Measurements from ENCODE around the gene ST6GALNAC3. TPM values are rescaled to one million over a fixed set of nuclear protein-coding genes. Genes with fewer than 3 reads are reported as not detected.

The ST6GALNAC3 gene
- polyA plus RNA-seq, 3 donors = 90.2 to 103 (median 95.1) TPM

DNA sequence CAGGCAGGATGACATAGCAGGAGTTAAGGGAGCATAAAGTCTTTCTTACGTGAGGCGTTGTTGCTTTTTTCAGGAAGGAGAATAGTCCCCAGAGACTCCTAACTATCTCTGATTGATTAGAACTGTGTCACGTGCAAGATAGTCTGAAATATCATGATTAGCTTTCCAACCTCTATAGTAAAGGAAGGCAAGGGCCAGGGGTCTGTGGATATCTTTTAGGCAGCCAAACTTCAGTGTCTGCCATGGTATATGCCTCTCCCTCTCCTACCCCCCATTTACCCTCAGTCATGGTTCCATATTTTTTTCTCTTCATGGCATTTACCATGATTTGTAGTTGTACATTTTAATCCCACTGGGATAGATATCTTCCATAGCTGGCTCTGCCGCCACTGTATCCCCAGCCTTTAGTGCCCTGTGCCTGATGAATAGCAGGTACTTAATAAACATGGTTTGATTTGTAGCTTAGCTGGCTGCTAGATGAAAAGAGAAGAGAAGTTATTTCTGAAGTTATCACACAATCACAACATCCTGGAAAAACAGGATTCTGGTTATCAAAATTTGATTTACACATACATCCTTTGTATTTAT is 474.1 kb downstream of the ST6GALNAC3 start:
- DNase-seq (ENCODE audit: low read depth in 3 of 3, low spot score in 2 of 3) = no peak

DNA sequence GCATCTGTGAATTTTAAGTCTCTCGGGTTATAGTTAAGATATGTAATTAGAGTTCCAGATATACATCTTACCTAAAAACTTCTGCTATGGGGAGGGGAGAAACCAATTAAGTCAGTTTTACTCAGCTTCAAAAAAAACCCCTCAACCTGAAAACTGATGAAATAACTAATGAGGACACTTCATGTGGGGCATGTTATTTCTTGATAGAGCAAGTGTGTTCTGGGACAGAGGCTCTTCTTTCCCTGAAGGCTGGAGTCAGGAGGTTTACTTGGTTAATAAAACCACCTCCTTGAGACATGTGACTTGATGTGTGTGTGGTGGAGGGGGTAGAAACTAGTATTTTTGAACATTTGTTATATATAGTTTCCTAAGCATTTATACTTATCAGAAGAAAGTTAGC is 479.7 kb downstream of the ST6GALNAC3 start:
- no peak for DNase-seq (ENCODE audit: low read depth in 3 of 3, low spot score in 2 of 3)

DNA sequence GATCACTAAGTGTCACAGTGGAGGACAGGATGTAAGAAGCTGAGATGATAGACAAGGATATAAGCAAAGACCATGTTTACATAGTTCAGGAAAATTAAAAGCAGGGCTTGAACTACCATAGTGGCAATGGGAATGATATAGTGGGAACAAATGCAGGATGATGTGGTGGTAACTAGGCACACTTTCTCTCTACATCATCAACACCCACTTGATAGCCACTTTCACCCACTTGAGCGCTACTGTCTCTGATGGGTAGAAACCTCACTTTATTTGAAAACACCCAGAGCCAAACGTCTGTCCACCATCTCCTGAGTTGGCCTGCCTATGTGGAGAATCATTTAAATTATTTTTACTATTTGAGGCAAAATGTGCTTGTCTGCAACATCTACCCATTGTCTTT is 487.7 kb downstream of the ST6GALNAC3 start:
- no peak for DNase-seq (ENCODE audit: low read depth in 3 of 3, low spot score in 2 of 3)

DNA sequence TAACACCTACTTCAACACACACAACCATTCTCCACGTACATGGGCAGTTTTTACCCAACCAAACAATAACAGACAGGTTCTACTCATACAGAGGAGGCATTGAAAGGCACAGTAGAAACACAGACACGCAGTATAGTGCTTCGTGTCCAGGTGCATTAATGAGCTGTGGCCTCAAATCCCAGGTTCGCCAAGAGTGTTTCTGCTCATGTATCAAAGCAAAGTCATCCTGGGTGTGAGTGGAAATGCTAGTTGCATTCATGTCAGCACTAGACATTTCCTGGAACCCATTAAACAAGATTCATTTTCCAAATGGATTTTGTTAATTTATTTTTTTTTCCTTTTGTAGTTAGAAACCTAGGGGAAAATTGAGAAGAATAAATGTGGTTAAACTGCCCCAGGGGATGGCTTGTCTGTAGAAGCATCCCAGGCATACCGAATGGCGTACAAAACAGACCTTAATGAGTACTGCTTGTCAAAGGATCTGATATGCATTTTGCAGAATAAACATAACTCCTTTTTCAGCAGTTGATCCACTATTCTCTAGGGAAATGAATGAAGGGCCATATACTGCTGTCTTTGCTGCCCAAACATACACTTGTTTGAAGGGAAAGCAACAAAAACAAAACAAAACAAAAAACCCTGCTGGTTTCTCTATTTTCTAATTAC is 494.2 kb downstream of the ST6GALNAC3 start:
- no peak for DNase-seq (ENCODE audit: low read depth in 3 of 3, low spot score in 2 of 3)

DNA sequence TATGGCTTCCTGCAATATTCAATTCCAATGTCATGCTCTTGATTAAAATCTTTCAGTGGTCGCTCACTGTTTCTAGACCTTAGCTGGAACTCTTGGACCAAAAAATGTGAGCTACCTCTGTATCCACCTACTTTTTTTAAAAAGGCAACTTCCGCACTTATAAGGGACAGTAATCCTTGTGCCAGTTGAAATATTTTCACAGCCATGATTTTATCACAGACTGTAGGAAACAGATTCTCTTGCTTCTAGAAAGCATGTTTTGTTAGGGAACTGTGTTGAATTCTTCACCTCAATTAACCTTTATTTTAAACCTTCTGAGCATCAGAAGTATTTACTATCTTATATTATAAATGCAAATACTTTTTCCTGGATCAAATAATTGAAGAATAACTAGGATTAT is 496.7 kb downstream of the ST6GALNAC3 start:
- DNase-seq (ENCODE audit: low read depth in 3 of 3, low spot score in 2 of 3) = no peak

DNA sequence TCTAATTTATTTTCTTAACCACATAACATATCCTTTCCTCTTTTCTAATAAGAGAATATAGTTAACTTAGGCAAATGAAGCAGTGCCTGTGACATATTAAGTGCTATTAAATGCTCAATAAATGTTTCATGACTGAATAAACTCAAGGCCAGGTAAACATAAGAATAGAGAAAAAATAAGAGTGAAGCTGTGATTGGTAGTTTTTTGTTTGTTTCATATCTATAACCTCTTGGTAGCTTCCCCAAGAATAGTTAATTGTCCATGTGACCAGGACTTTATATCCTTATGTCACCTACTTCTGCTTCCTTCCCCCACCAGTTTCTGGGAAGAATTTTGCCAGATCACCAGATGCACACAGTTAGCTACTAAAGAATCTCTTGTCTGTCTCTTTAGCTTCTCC is 497.7 kb downstream of the ST6GALNAC3 start:
- DNase-seq (ENCODE audit: low read depth in 3 of 3, low spot score in 2 of 3) = no peak

DNA sequence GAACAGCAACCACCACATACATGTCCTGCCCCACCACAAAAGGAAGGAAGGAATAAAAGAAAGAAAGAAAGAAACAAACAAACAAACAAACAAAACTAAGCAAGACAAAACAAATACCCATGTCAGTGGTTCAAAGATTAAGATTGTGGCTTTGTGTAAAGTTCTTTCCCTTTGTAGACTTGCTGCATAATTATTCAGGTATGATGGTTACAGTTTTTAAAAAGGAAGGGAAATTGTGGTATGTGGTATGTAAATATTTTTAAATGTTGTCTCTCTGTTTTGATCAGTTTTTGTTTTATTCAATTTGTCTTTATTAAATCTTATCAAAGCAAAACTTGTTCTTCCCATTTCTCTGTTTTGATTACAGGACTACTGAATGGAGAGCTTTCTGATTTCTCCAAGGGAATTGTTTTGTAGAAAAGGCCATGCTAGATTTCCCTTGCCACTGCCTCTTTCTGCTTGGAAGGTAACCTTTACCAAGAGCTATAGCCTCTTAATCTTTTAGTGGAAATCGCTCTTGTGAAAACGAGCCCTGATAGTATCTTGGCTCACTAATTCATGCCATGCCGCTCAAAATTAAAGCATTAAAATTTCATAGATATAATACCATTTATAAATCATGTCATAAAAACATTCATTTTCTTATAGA is 502.5 kb downstream of the ST6GALNAC3 start:
- DNase-seq (ENCODE audit: low read depth in 3 of 3, low spot score in 2 of 3) = no peak

DNA sequence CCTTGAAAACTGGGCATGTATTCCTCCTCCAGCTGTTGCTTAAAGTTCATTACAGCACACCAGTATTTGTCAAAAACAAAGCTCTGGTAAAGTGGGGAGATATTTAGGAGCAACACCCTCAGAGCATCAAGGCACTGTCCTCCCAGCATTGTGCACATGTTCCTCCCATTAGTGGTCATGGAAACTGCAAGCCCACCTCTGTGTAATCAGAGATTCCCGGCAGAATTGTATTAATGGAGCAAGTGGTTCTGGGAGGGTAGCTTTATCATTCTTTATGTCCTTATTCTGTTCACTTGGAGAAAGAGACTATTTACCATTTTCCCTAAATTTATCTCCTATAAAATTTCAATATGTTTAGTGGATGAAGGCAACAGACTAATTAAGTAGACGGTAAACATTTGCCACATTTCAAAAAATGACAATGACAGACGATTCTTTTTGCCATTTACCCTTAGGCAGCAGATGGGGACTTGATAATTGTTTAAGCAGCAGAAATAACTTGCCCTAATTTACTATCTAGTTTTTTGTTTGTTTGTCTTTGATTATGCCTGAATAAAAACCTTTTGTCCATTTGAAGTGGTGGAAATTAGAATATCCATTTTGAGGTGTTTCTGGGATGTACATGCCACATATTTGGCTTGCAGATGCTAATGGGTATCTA is 503.1 kb downstream of the ST6GALNAC3 start:
- no peak for DNase-seq (ENCODE audit: low read depth in 3 of 3, low spot score in 2 of 3)

DNA sequence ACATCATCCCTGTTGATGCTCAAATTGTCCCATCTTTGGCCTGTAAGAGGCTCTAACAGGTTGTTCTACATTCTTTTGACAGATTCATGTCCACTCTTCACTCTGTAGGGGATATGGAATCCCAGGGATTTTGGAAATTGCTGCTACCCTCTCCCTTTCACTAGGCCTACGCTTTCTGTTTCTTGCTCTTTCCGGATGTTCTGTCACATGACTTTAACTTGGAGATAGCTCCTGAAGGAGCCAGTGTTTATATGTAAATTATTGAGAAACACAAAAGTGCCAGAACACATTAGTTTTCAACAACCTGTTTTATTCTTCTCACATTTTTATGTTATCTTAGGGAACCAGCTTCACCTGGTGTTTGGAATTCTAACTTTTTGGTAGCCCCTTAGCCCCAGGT is 505.7 kb downstream of the ST6GALNAC3 start:
- no peak for DNase-seq (ENCODE audit: low read depth in 3 of 3, low spot score in 2 of 3)

DNA sequence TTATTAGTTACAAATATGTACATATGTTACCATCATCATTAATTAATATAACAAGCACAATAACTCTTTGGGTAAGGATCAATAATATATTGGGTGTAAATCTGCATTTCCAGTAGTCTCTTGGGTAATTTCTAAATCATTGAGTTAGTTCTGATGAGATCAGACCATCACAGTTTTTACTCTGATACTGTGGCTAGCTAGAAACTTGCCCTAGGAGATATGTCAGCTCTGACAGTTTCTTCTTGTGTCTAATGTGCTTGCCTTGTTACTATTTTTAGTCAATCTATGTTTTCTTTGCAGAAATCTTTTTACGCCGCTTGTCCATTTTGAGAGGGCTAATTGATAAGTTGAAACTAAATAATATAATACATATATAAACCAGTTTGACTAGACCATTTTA is 507.2 kb downstream of the ST6GALNAC3 start:
- no peak for DNase-seq (ENCODE audit: low read depth in 3 of 3, low spot score in 2 of 3)

DNA sequence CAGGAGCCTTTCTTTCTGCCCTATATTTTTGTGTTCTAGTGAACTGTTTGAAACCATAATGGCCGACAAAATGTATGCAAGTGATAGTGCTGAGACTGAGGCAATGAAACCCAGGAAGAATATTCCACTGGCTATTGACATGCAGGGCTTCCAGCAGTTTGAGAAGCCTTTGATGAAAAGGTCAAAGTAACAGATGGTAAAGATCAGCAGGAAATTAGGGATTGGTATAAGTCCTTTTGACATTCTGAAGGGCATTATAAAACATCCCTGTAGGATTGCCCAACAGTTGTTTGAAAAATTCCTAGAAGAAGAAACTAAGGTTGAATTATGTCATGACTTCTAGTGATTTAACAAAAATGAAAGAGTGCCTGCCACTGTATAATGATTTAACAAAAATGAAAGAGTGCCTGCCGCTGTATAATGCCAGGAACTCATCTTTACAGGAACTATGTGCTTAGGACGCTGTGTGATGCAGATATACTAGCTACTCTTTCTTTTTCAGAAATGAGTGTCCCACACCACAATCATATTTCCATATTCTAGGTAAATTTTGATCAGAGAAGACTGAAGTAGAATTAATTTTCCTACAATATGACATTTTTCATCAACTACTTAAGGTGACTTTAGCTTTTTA is 508.8 kb downstream of the ST6GALNAC3 start:
- no peak for DNase-seq (ENCODE audit: low read depth in 3 of 3, low spot score in 2 of 3)

DNA sequence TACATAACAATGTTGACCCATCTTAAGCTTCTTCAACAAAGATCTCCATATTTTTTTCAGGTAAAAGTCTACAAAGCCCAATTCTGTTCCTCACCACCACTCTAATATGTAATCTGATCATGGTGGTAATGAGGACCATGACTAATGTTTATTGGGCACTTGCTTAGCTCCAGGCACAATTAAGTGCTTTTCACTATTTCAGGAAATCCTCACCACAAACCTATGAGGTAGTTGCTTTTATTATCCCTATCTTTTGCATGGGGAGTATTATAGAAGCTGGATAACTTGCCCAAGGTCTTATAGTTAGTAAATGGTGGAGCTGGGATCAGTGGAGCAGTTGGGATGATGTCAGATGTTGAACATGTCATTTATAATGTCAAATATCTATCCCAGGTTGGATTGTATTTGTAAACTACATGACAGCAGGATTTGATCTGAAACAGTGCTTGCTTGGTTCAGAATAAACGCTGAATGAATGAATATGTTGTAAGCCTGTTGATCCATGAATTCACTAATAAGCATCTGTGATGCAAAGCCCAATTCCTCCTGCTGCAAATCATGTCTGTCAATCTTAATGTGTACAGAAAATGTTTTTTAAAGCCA is 509.4 kb downstream of the ST6GALNAC3 start:
- no peak for DNase-seq (ENCODE audit: low read depth in 3 of 3, low spot score in 2 of 3)

DNA sequence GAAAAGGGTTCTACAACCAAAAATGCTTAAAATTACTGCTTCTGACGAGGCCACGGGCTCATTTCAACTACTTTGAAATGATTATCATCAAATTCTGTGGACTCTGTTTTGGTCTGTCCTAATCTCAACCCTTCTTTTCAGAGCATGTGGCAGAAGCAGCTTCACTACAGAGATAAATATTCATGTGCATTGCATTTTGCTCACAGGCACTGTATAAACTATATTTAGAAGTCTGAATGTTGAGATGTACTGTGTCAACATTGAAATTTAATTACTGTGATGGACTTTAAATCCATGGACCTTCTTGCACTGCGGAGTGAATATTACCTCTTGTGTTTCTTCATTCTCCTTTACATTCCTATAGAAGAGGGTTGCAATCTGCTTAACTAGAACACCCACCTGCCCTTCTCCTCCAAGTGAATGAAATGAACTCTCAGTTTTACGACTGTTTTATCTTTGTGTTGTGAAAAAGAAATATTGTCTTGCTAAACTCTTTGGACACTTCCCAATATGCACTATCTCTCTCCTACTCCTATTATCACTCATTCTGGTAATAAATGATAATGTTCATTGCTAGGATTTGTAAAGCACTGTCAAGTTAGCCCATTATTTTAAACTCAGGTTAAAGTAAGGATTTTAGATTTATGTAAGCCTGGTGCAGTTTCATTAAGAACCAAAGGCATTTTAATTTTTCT is 511.6 kb downstream of the ST6GALNAC3 start:
- no peak for DNase-seq (ENCODE audit: low read depth in 3 of 3, low spot score in 2 of 3)

DNA sequence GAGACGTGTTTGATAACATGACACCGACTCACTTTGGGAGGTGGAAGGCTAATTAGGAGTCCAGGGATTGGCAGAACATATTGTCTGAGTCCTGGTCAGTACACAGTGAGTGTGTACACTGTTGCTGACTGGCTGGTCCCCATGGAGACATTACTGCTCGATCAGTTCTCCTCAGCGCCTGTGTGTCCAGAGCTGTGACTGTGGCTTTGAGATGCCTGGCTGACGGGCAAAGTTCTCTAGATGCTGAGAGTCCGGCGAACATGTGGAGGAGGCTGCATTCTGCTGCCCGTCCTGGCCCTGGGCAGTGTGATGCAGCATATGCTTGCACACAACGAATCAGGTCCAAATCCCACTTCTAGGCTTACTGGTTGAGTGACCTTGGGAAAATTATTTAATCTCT is 512.7 kb downstream of the ST6GALNAC3 start:
- no peak for DNase-seq (ENCODE audit: low read depth in 3 of 3, low spot score in 2 of 3)

DNA sequence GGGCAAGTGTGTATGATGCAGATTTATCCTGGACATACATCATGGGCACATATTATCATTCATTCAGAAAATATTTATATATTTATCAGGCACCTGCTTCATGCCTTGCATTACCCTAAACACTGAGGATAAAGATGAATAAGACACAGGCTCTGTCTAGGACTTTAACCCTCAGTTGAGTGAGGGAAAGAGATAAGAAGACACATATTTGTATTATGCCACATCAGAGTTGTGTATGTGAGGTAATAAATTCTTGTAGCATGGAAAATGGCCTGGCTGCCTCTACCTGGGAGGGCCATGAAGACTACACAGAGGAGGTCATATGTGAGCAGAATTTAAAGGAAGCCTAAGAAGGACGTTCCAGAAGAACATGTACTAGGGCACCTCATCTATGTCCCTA is 516.9 kb downstream of the ST6GALNAC3 start:
- DNase-seq (ENCODE audit: low read depth in 3 of 3, low spot score in 2 of 3) = no peak

DNA sequence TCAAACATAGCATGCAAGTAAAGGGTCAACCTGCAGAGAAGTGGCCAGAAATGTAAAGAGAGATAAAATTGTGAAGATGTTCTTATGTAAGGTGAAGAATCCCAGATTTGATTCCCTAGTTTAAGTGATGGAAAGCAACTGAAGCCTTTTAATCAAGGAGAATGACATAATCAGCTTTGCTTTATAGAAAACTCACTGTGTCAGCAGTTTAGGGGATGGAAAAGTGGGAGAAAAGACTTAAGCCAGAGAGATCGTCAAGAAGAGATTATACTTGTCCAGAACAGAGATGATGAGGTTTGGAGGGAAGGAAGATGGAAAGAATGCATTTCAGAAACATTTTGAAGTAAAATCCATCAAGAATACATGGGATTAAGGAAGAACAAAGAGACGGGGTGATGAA is 517.4 kb downstream of the ST6GALNAC3 start:
- no peak for DNase-seq (ENCODE audit: low read depth in 3 of 3, low spot score in 2 of 3)

DNA sequence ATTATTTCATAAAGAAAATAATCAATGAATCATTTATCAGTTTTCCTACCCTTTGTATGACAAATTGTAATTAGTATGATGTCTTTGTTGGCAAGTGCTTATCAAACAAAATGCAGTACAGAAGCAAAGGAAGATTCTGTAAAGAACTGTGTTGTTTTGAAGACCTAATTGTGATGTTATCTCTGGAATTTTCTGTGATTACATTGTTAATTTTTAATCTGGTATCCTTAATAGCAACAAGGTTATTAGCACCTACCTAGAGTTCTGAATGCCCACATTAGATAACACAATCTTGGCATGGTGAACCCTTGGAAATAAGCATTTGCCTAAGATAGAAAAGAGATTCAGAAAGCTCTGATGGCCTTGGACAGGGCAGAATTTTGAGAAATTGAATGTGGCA is 518.6 kb downstream of the ST6GALNAC3 start:
- DNase-seq (ENCODE audit: low read depth in 3 of 3, low spot score in 2 of 3) = no peak

DNA sequence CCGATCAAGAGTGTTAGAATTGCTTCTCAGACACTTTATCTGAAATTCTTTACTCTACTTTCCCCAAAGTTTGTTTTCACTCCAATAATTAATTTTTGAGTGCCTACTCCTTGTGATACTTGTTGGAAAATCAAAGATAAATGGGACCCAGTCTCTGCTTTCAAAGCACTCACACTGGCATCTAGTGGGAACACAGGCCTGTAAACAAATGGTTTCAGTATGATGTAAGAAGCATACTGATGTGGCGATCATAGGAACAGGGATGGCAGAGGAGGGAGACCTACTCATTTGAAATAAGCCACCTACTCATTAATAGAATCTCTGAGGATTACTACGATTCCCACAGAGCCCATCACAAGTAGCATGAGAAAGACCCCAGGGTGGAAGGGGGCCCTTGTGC is 519.1 kb downstream of the ST6GALNAC3 start:
- DNase-seq (ENCODE audit: low read depth in 3 of 3, low spot score in 2 of 3) = no peak

DNA sequence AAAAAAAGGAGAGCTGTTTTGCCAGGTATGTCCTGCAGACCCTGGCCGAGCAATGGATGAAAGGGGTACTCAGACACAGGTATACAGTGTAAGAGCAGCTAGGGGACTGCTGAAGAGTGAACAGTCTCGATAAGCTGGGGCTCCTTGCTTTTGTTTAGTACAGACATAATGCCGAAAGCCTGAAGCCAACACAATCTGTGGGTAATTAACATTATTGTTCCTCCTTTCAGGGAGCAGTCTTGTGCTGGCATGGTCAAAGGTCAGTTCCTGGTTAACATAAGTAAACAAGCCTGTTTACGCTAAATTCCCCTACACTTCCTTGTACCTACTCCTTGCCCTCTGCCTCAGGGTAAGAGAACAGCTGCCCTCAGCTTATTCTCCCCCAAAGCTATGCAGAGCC is 520.5 kb downstream of the ST6GALNAC3 start:
- no peak for DNase-seq (ENCODE audit: low read depth in 3 of 3, low spot score in 2 of 3)

DNA sequence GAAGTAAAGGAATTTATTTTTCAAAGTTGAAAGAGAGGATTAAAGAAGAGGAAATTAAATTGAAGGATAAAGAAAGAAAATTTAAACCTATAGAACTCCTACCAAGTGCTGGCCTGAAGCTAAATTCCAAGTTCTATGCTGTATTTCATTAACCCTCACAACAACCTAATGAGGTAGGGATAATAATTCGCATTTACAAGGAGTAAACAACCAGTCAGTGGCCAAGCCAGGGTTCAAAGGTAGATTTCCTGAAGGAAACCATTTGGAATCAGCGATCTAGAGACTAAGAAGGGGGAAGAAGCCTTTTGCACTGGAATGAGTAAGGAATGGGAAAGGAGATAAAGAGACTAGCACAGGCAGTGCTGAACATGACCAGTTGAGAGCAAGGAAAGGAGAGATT is 526.9 kb downstream of the ST6GALNAC3 start:
- no peak for DNase-seq (ENCODE audit: low read depth in 3 of 3, low spot score in 2 of 3)
